Parathyroid adenoma (tissue), 2 donors: ENCODE data around the gene CLMP.

ENCODE experiments used
- H2AFZ ChIP-seq: fragments of 300-600 bp; sonication (generic); one replicate; pipeline ENCODE4 v1.7.0; 2017; ENCODE audit warnings: antibody characterized with exemption, mild to moderate bottlenecking
- H3K27ac ChIP-seq: fragments of 300-600 bp; sonication (generic); one replicate; pipeline ENCODE4 v1.7.0; 2017
- H3K27me3 ChIP-seq: fragments of 300-600 bp; sonication (generic); one replicate; pipeline ENCODE4 v1.7.0; 2017; ENCODE audit warnings: low read length; ENCODE audit not compliant: control insufficient read depth, insufficient read depth
- H3K36me3 ChIP-seq: fragments of 300-600 bp; sonication (generic); one replicate; pipeline ENCODE4 v1.7.0; 2017; ENCODE audit warnings: low read length; ENCODE audit not compliant: control insufficient read depth, insufficient read depth
- H3K4me1 ChIP-seq: fragments of 300-600 bp; sonication (generic); one replicate; pipeline ENCODE4 v1.7.0; 2017; ENCODE audit warnings: control low read depth
- H3K4me2 ChIP-seq: fragments of 300-600 bp; sonication (generic); one replicate; pipeline ENCODE4 v1.7.0; 2017; ENCODE audit warnings: low read length
- H3K4me3 ChIP-seq: fragments of 300-600 bp; sonication (generic); one replicate; pipeline ENCODE4 v1.7.0; 2017; ENCODE audit warnings: low read depth, low read length
- H3K79me2 ChIP-seq: fragments of 300-600 bp; sonication (generic); one replicate; pipeline ENCODE4 v1.7.0; 2017; ENCODE audit warnings: control low read depth
- H3K9ac ChIP-seq: fragments of 300-600 bp; sonication (generic); one replicate; pipeline ENCODE4 v1.7.0; 2017; ENCODE audit warnings: mild to moderate bottlenecking
- H3K9me3 ChIP-seq: fragments of 300-600 bp; sonication (generic); one replicate; pipeline ENCODE4 v1.7.0; 2017; ENCODE audit warnings: low read length; ENCODE audit not compliant: control insufficient read depth
- CTCF ChIP-seq: fragments of 300-600 bp; sonication (generic); IDR thresholded peaks from one replicate; pipeline ENCODE4 v1.7.0; 2017; ENCODE audit warnings: antibody characterized with exemption, mild to moderate bottlenecking
- donor health status: primary hyperparathyroidism.

Gene CLMP

GRCh38 chr11:123181075-123181474 is 14.0 kb downstream of the CLMP start:
- no peak for TF ChIP-seq CTCF
- no peak overlapping the region for H3K9ac ChIP-seq
- H2AFZ ChIP-seq = no peak overlapping the region
- no peaks in the 10 kb centered on the region for H3K36me3 ChIP-seq
- H3K27ac ChIP-seq = no peak overlapping the region
- H3K27me3 ChIP-seq = no peaks in the 10 kb centered on the region
- no peaks in the 10 kb centered on the region for H3K4me1 ChIP-seq
- no peak overlapping the region for H3K4me2 ChIP-seq
- no peak overlapping the region for H3K4me3 ChIP-seq
- no peaks in the 10 kb centered on the region for H3K9me3 ChIP-seq
- no peaks in the 10 kb centered on the region for H3K79me2 ChIP-seq

GRCh38 chr11:123180574-123180973 is 14.5 kb downstream of the CLMP start:
- Histone ChIP-seq H3K27ac (no peak overlapping the region), H3K9me3 (no peaks in the 10 kb centered on the region), H3K36me3 (no peaks in the 10 kb centered on the region), H3K27me3 (no peaks in the 10 kb centered on the region), H3K9ac (no peak overlapping the region), H3K4me3 (no peak overlapping the region), H2AFZ (no peak overlapping the region), H3K4me1 (no peaks in the 10 kb centered on the region), H3K79me2 (no peaks in the 10 kb centered on the region), H3K4me2 (no peak overlapping the region)
- TF ChIP-seq CTCF = no peak

GRCh38 chr11:123180166-123180565 is 14.9 kb downstream of the CLMP start:
- TF ChIP-seq CTCF = no peak
- Histone ChIP-seq H3K27me3 (no peaks in the 10 kb centered on the region), H3K79me2 (no peaks in the 10 kb centered on the region), H2AFZ (no peak overlapping the region), H3K4me3 (no peak overlapping the region), H3K4me1 (no peaks in the 10 kb centered on the region), H3K9ac (no peak overlapping the region), H3K4me2 (no peak overlapping the region), H3K27ac (no peak overlapping the region), H3K9me3 (no peaks in the 10 kb centered on the region), H3K36me3 (no peaks in the 10 kb centered on the region)

- H2AFZ ChIP-seq = no peak overlapping the region
- H3K27ac ChIP-seq = no peak overlapping the region
- TF ChIP-seq CTCF = no peak
- H3K27me3 ChIP-seq = no peaks in the 10 kb centered on the region
- H3K9ac ChIP-seq = no peak overlapping the region
- no peaks in the 10 kb centered on the region for H3K36me3 ChIP-seq
- no peak overlapping the region for H3K4me2 ChIP-seq
- no peaks in the 10 kb centered on the region for H3K4me1 ChIP-seq
- no peak overlapping the region for H3K4me3 ChIP-seq
- H3K79me2 ChIP-seq = no peaks in the 10 kb centered on the region
- H3K9me3 ChIP-seq = no peaks in the 10 kb centered on the region
These were observed 15.5 kb downstream of the CLMP start for GRCh38 chr11:123179586-123179985.

GRCh38 chr11:123178186-123178585 is 16.9 kb downstream of the CLMP start:
- Histone ChIP-seq H3K9ac (no peak overlapping the region), H3K4me1 (no peaks in the 10 kb centered on the region), H3K9me3 (no peaks in the 10 kb centered on the region), H3K79me2 (no peaks in the 10 kb centered on the region), H3K27me3 (no peaks in the 10 kb centered on the region), H3K4me3 (no peak overlapping the region), H3K36me3 (no peaks in the 10 kb centered on the region), H2AFZ (no peak overlapping the region), H3K27ac (no peak overlapping the region), H3K4me2 (no peak overlapping the region)
- TF ChIP-seq CTCF = no peak
